ENCODE results near the gene RESP18. TPM values are rescaled to one million over a fixed set of nuclear protein-coding genes. Genes with fewer than 3 reads are reported as not detected.
A peak's percentile ranks its signal among the peaks of the same experiment; 100 is the strongest.

The RESP18 gene
- total and polyA plus RNA-seq, 2 of the 4 experiments (the other 2 are of a cell fraction), result not detected

GRCh38 chr2:219280651-219281050 lies 51.9 kb downstream of the RESP18 start:
- Histone ChIP-seq H3K56ac (ENCODE audit: extremely low read depth, insufficient read depth, low read length) (no peak overlapping the region), H2BK120ac (ENCODE audit: low read depth, low read length) (no peak overlapping the region), H3K4ac (ENCODE audit: low read depth, low read length) (0 out of 2 replicates have a peak overlapping the region, but pooled peaks have one; percentile 8), H2BK15ac (ENCODE audit: low read depth, low read length) (no peak overlapping the region), H3K23ac (ENCODE audit: low read depth, low read length) (0 out of 2 replicates have a peak overlapping the region, but pooled peaks have one; percentile 58), H3K9me3 (ENCODE audit: control insufficient read depth, insufficient read depth, low read length) (no peaks in the 10 kb centered on the region), H3K79me1 (ENCODE audit: low read depth in 1 of 2, low read length in 2 of 2) (peaks cover 16 to 30% of the 10 kb centered on the region in 2 experiments), H4K8ac (ENCODE audit: low read depth in 2 of 2, low read length in 2 of 2) (no peak overlapping the region), H3K27ac (ENCODE audit: insufficient read depth, low read length) (no peak overlapping the region), H3K18ac (ENCODE audit: low read depth, low read length) (no peak overlapping the region), H4K5ac (ENCODE audit: low read depth, low read length) (no peak overlapping the region), H2AK5ac (ENCODE audit: low read depth, low read length) (peak overlapping the region; percentile 56; the same call in 1 of the 2 replicates), H2BK5ac (ENCODE audit: low read depth, low read length, poor library complexity, severe bottlenecking) (no peak overlapping the region), H3K9ac (ENCODE audit: low read depth, low read length) (no peak overlapping the region), H3K14ac (replicated peaks; ENCODE audit: low read depth, low read length) (no peak overlapping the region), H3K4me1 (ENCODE audit: control insufficient read depth, insufficient read depth, low read length) (peaks cover 12% of the 10 kb centered on the region), H3K4me2 (ENCODE audit: low read depth, low read length) (no peak overlapping the region; the same call in 1 of the 2 replicates), H3K27me3 (ENCODE audit: control insufficient read depth, insufficient read depth, low read length) (no peaks in the 10 kb centered on the region), H2AK9ac (replicated peaks; ENCODE audit: low read depth, low read length, poor library complexity) (peak overlapping the region; percentile 52), H4K91ac (ENCODE audit: insufficient read depth, low read depth, low read length) (no peak overlapping the region; the same call in 1 of the 2 replicates), H3K9me1 (ENCODE audit: insufficient read depth, low read length) (peaks cover 8% of the 10 kb centered on the region), H3K4me3 (ENCODE audit: insufficient read depth, low read depth, low read length) (no peak overlapping the region), H4K20me1 (ENCODE audit: insufficient read depth, low read length) (peaks cover 2% of the 10 kb centered on the region; the same call in 1 of the 2 replicates), H2BK20ac (ENCODE audit: low read depth, low read length) (no peak overlapping the region), H2AFZ (replicated peaks; ENCODE audit: low read length, poor library complexity) (no peak overlapping the region), H3K36me3 (ENCODE audit: control insufficient read depth, insufficient read depth, low read length) (peaks cover 48% of the 10 kb centered on the region)
- intact Hi-C loops (cut with micrococcal nuclease) (no loop called here), in situ Hi-C loops (cut with MboI; ENCODE audit: low sequenced_read_pairs) (no loop called here), dilution Hi-C loops (cut with HindIII; ENCODE audit: low sequenced_read_pairs, unreplicated experiment) (no loop called here)
- TSS peak; percentile 45 for BruUV-seq (replicated peaks)
- ATAC-seq (ENCODE audit: low read depth) (no peak), DNase-seq (no peak)
- POLR2A ChIA-PET (ENCODE audit: unreplicated experiment), result no interaction called here
- WGBS, 2 experiments (ENCODE audit: extremely low coverage in 2 of 2, insufficient read length in 1 of 2), result no CpG with 5 or more reads among the region's 4 CpGs
- CTCF ChIA-PET, result interaction anchor here (2.8 kb wide), 1 partner anchor 14 kb away, joined by 11 read pairs; no protein-coding TSS in a partner anchor
- no peak for TF ChIP-seq RAD21 (IDR thresholded peaks at IDR 0.05; ENCODE audit: low read length)

All from IMR-90 (cell line).